Measurements from ENCODE around the gene EIF2B4. TPM values are rescaled to one million over a fixed set of nuclear protein-coding genes. Genes with fewer than 3 reads are reported as not detected.

Gene EIF2B4
- total RNA-seq, 1 experiment from 2014 or later, result 67.2 TPM

- Histone ChIP-seq H3K23ac (ENCODE audit: insufficient read length, low read depth, low read length) (no peak overlapping the region), H4K5ac (ENCODE audit: insufficient read length, low read depth, low read length) (no peak overlapping the region), H3K4me2 (ENCODE audit: insufficient read depth, insufficient read length, low read length) (no peak overlapping the region), H2BK120ac (ENCODE audit: low read depth, low read length, poor library complexity, severe bottlenecking) (no peak overlapping the region), H2AK5ac (ENCODE audit: insufficient read length, low read length) (no peak overlapping the region), H2BK15ac (ENCODE audit: low read depth, low read length) (no peak overlapping the region), H2BK20ac (ENCODE audit: low read depth, low read length, poor library complexity, severe bottlenecking) (no peak overlapping the region), H3K4ac (ENCODE audit: low read depth, low read length) (no peak overlapping the region), H3K56ac (ENCODE audit: insufficient read length, low read depth, low read length) (no peak overlapping the region), H3K79me1 (ENCODE audit: insufficient read depth, low read depth, low read length, poor library complexity, severe bottlenecking) (peaks cover 3% of the 10 kb centered on the region), H3K23me2 (ENCODE audit: insufficient read length, low read depth, low read length, poor library complexity, severe bottlenecking) (peaks cover 15% of the 10 kb centered on the region), H3K9ac (ENCODE audit: extremely low read depth, insufficient read length, low read length) (no peak overlapping the region), H3T11ph (ENCODE audit: low read length) (no peak overlapping the region), H4K8ac (replicated peaks; ENCODE audit: insufficient read length, low read depth, low read length) (no peak overlapping the region), H3K18ac (ENCODE audit: insufficient read length, low read depth, low read length) (no peak overlapping the region), H2BK12ac (ENCODE audit: insufficient read length, low read depth, low read length) (no peak overlapping the region), H3K9me3 (ENCODE audit: control insufficient read depth, low read depth, low read length) (no peaks in the 10 kb centered on the region), H3K79me2 (ENCODE audit: insufficient read depth, low read length) (peaks cover 5% of the 10 kb centered on the region; the same call in 1 of the 2 replicates), H4K20me1 (ENCODE audit: control insufficient read depth, insufficient read depth, insufficient read length) (no peaks in the 10 kb centered on the region), H3K14ac (ENCODE audit: insufficient read depth, low read length) (no peak overlapping the region), H3K4me1 (ENCODE audit: insufficient read depth, low read length) (peaks cover 3% of the 10 kb centered on the region; the same call in 1 of the 2 replicates), H2BK5ac (ENCODE audit: insufficient read length, low read length) (no peak overlapping the region), H3K27me3 (ENCODE audit: insufficient read depth, low read length) (no peaks in the 10 kb centered on the region), H4K91ac (ENCODE audit: insufficient read length, low read depth, low read length) (no peak overlapping the region), H3K27ac (ENCODE audit: insufficient read length, low read depth, low read length) (no peak overlapping the region), H2AFZ (ENCODE audit: low read length) (no peak overlapping the region)
- Mint-ChIP-seq H3K4me1 (peaks cover 22 to 23% of the 10 kb centered on the region in 2 experiments), H3K36me3 (ENCODE audit: insufficient read depth in 1 of 3, low read depth in 3 of 3) (peaks cover 41 to 75% (median 68%) of the 10 kb centered on the region in 3 experiments; a peak in 6 of 7 replicates), H3K9me3 (no peaks in the 10 kb centered on the region), H3K4me3 (no peak overlapping the region), H3K27me3 (ENCODE audit: low read depth) (no peaks in the 10 kb centered on the region), H3K27ac (no peak overlapping the region; a peak in 1 of 7 replicates)
- DNase-seq, result no peak
- WGBS (ENCODE audit: extremely low coverage, insufficient read length, low lambda C conversion rate), result no CpG with 5 or more reads among the region's 20 CpGs
- no peak for TF ChIP-seq CTCF (conservative IDR thresholded peaks at IDR 0.05)
Observed at GRCh38 chr2:27375513-27376099, 5.5 kb upstream of the EIF2B4 start.
